H1 (cell line): ENCODE results near the gene DCX. TPM values are rescaled to one million over a fixed set of nuclear protein-coding genes. Genes with fewer than 3 reads are reported as not detected.

ENCODE experiments used
- CTCF ChIA-PET: fragments of 300-600 bp; sonication (Branson Sonifier 250); formaldehyde crosslinking; loops from one replicate; lab custom pipeline; 2021; ENCODE audit not compliant: partially characterized antibody; lab: Charles Lee
- POLR2A ChIA-PET: fragments of 300-600 bp; sonication (Branson Sonifier 250); formaldehyde crosslinking; loops from one replicate; lab custom pipeline; 2021; ENCODE audit warnings: inconsistent platforms; ENCODE audit not compliant: partially characterized antibody; lab: Charles Lee
- DNase-seq, 2 experiments: peaks; one replicate each; pipeline versions ENCODE4 v3.0.0 to v3.0.0-alpha.2; 2010 to 2022; ENCODE audit warnings: low spot score in 2 of 2, low read depth in 1 of 2, mixed read lengths in 1 of 2
- FAIRE-seq: peaks from 2 replicates; lab custom pipeline; 2011; peaks lifted over from hg19 to GRCh38; lab: Jason Lieb, UNC
- H2AFZ ChIP-seq: 2 replicates; pipeline ENCODE4 v1.8.1; 2012; ENCODE audit warnings: low read length, inconsistent platforms
- H2AK5ac ChIP-seq: 2 replicates; pipeline ENCODE4 v1.6.1; 2013; ENCODE audit warnings: low read depth, low read length
- H2BK120ac ChIP-seq: replicated peaks from 2 replicates; pipeline ENCODE3; 2013; ENCODE audit warnings: low read depth, low read length, inconsistent platforms
- H2BK12ac ChIP-seq: 2 replicates; pipeline ENCODE4 v1.6.1; 2013; ENCODE audit warnings: low read depth, low read length
- H2BK15ac ChIP-seq: 2 replicates; pipeline ENCODE4 v1.6.1; 2013; ENCODE audit warnings: low read length
- H2BK20ac ChIP-seq: 2 replicates; pipeline ENCODE4 v1.6.1; 2013; ENCODE audit warnings: low read length
- H2BK5ac ChIP-seq: 2 replicates; pipeline ENCODE4 v1.6.1; 2013; ENCODE audit warnings: low read depth, low read length
- H3K14ac ChIP-seq: 2 replicates; pipeline ENCODE4 v1.6.1; 2013; ENCODE audit warnings: inconsistent platforms; ENCODE audit not compliant: insufficient read length
- H3K18ac ChIP-seq: 2 replicates; pipeline ENCODE4 v1.6.1; 2013; ENCODE audit warnings: low read length; ENCODE audit errors: extremely low read depth
- H3K23ac ChIP-seq: 2 replicates; pipeline ENCODE4 v1.6.1; 2013; ENCODE audit warnings: inconsistent platforms; ENCODE audit not compliant: insufficient read length
- H3K23me2 ChIP-seq: 2 replicates; pipeline ENCODE4 v1.6.1; 2013; ENCODE audit warnings: low read depth, low read length
- H3K27ac ChIP-seq: 2 replicates; pipeline ENCODE4 v1.6.1; 2011; ENCODE audit warnings: low read depth, low read length, inconsistent platforms
- H3K27me3 ChIP-seq, 4 experiments: replicated peaks in 1 of 4; 1 replicate in 1 of 4; 2 replicates in 3 of 4; pipeline versions ENCODE4 v1.6.1 to v1.8.1; 2011 to 2013; ENCODE audit warnings: low read length in 3 of 4, mild to moderate bottlenecking in 3 of 4, inconsistent platforms in 2 of 4, mixed read lengths in 2 of 4, moderate library complexity in 1 of 4; ENCODE audit not compliant: control insufficient read depth in 3 of 4, insufficient read depth in 3 of 4; ENCODE audit errors: extremely low read depth in 1 of 4
- H3K36me3 ChIP-seq, 4 experiments: 2 replicates each; pipeline versions ENCODE4 v1.6.1 to v1.8.1; 2011 to 2013; ENCODE audit warnings: mild to moderate bottlenecking in 4 of 4, low read length in 3 of 4, moderate library complexity in 2 of 4, control low read depth in 1 of 4, inconsistent platforms in 1 of 4; ENCODE audit not compliant: insufficient read depth in 4 of 4, control insufficient read depth in 2 of 4
- H3K4ac ChIP-seq: replicated peaks from 2 replicates; pipeline ENCODE3; 2013; ENCODE audit warnings: low read length, low read depth, mixed read lengths, inconsistent platforms; ENCODE audit not compliant: insufficient read length
- H3K4me1 ChIP-seq, 4 experiments: replicated peaks in 1 of 4; 1 replicate in 1 of 4; 2 replicates in 3 of 4; pipeline versions ENCODE4 v1.6.1 to v1.8.1; 2011 to 2013; ENCODE audit warnings: low read length in 3 of 4, inconsistent platforms in 2 of 4, mixed read lengths in 1 of 4; ENCODE audit not compliant: insufficient read depth in 4 of 4, control insufficient read depth in 3 of 4
- H3K4me2 ChIP-seq, 2 experiments: 2 replicates each; pipeline versions ENCODE4 v1.6.1 to v1.8.1; 2011 to 2013; ENCODE audit warnings: low read depth in 2 of 2, low read length in 2 of 2, control low read depth in 1 of 2, inconsistent platforms in 1 of 2, mild to moderate bottlenecking in 1 of 2; ENCODE audit not compliant: insufficient read depth in 1 of 2
- H3K4me3 ChIP-seq, 4 experiments: fragments of 200-600, 300-600 bp in 1 of 4; sonication (generic), shearing (Covaris generic), sonication (Bioruptor Twin) in 1 of 4; 2 replicates each; pipeline versions ENCODE4 v1.5.1 to v1.8.1; 2011 to 2016; ENCODE audit warnings: low read length in 4 of 4, low read depth in 3 of 4, control low read depth in 2 of 4, inconsistent platforms in 2 of 4, mild to moderate bottlenecking in 2 of 4, mixed read lengths in 1 of 4, moderate library complexity in 1 of 4; ENCODE audit not compliant: insufficient read depth in 2 of 4; ENCODE audit errors: extremely low read depth in 1 of 4
- H3K56ac ChIP-seq: replicated peaks from 2 replicates; pipeline ENCODE3; 2013; ENCODE audit warnings: low read depth, mild to moderate bottlenecking, mixed read lengths, low read length, inconsistent platforms; ENCODE audit not compliant: insufficient read length
- H3K79me1 ChIP-seq: 2 replicates; pipeline ENCODE4 v1.6.1; 2013; ENCODE audit warnings: low read depth, low read length, control low read depth
- H3K79me2 ChIP-seq, 2 experiments: 2 replicates each; pipeline versions ENCODE4 v1.6.1 to v1.8.1; 2012 to 2013; ENCODE audit warnings: low read length in 2 of 2, mild to moderate bottlenecking in 2 of 2, inconsistent platforms in 1 of 2; ENCODE audit not compliant: insufficient read depth in 2 of 2, control insufficient read depth in 1 of 2
- H3K9ac ChIP-seq, 4 experiments: replicated peaks in 1 of 4; 1 replicate in 1 of 4; 2 replicates in 3 of 4; pipeline versions ENCODE4 v1.6.1 to v1.8.1; 2011 to 2013; ENCODE audit warnings: low read depth in 3 of 4, low read length in 3 of 4, control low read depth in 2 of 4, mild to moderate bottlenecking in 2 of 4, moderate library complexity in 2 of 4, inconsistent platforms in 1 of 4; ENCODE audit errors: extremely low read depth in 1 of 4
- H3K9me3 ChIP-seq, 2 experiments: 2 replicates each; pipeline versions ENCODE4 v1.6.1 to v1.8.1; 2012 to 2013; ENCODE audit warnings: mild to moderate bottlenecking in 2 of 2, moderate library complexity in 2 of 2, control low read depth in 1 of 2, inconsistent platforms in 1 of 2, low read depth in 1 of 2, low read length in 1 of 2, mixed read lengths in 1 of 2; ENCODE audit not compliant: insufficient read depth in 2 of 2
- H4K20me1 ChIP-seq, 2 experiments: replicated peaks in 1 of 2; 2 replicates each; pipeline versions ENCODE3 to v1.8.1; 2011 to 2013; ENCODE audit warnings: inconsistent platforms in 2 of 2, low read length in 2 of 2, mild to moderate bottlenecking in 1 of 2; ENCODE audit not compliant: insufficient read depth in 2 of 2, control insufficient read depth in 1 of 2
- H4K5ac ChIP-seq: 2 replicates; pipeline ENCODE4 v1.6.1; 2013; ENCODE audit warnings: low read length, low read depth, mixed read lengths, inconsistent platforms; ENCODE audit not compliant: insufficient read length
- H4K8ac ChIP-seq: 2 replicates; pipeline ENCODE4 v1.8.0; 2013; ENCODE audit warnings: mild to moderate bottlenecking, moderate library complexity, low read length, inconsistent platforms; ENCODE audit not compliant: insufficient read depth; ENCODE audit errors: extremely low read depth
- H4K91ac ChIP-seq: replicated peaks from 2 replicates; pipeline ENCODE3; 2013; ENCODE audit warnings: low read length, mixed read lengths, inconsistent platforms; ENCODE audit not compliant: insufficient read length
- BRCA1 ChIP-seq: IDR thresholded peaks from 2 replicates; pipeline ENCODE4 v1.6.1; 2012; ENCODE audit warnings: low read depth, low read length, improper control_type of control experiment
- CHD2 ChIP-seq: IDR thresholded peaks from 2 replicates; pipeline ENCODE4 v1.6.1; 2012; ENCODE audit warnings: low read length, improper control_type of control experiment
- GTF2F1 ChIP-seq: IDR thresholded peaks from 2 replicates; pipeline ENCODE4 v1.6.1; 2012; ENCODE audit warnings: low read depth, low read length, improper control_type of control experiment, borderline replicate concordance
- JUN ChIP-seq: IDR thresholded peaks from 2 replicates; pipeline ENCODE4 v1.6.1; 2011; ENCODE audit warnings: low read depth, mild to moderate bottlenecking, improper control_type of control experiment, low read length
- JUND ChIP-seq: IDR thresholded peaks from 2 replicates; pipeline ENCODE4 v1.6.1; 2011; ENCODE audit warnings: mild to moderate bottlenecking, improper control_type of control experiment, low read length
- KDM1A ChIP-seq: fragments of 200-600, 300-600 bp; sonication (generic); IDR thresholded peaks from 2 replicates; pipeline ENCODE4 v1.7.1; 2016; ENCODE audit warnings: mild to moderate bottlenecking, low read length, borderline replicate concordance
- MAFK ChIP-seq: IDR thresholded peaks from 2 replicates; pipeline ENCODE4 v1.6.1; 2012; ENCODE audit warnings: low read depth, mild to moderate bottlenecking, improper control_type of control experiment, low read length
- POU5F1 ChIP-seq: IDR thresholded peaks from 2 replicates; pipeline ENCODE4 v1.6.1; 2011; ENCODE audit warnings: low read depth, mild to moderate bottlenecking, low read length, moderate library complexity
- RBBP5 ChIP-seq: IDR thresholded peaks from 2 replicates; pipeline ENCODE4 v1.7.1; 2012; ENCODE audit warnings: low read depth, mild to moderate bottlenecking, inconsistent platforms, low read length, moderate library complexity, borderline replicate concordance
- RXRA ChIP-seq: IDR thresholded peaks from 2 replicates; pipeline ENCODE4 v1.6.1; 2011; ENCODE audit warnings: low read depth, mild to moderate bottlenecking, low read length, moderate library complexity; ENCODE audit not compliant: insufficient read depth
- SP2 ChIP-seq: IDR thresholded peaks from 2 replicates; pipeline ENCODE4 v1.6.1; 2012; ENCODE audit warnings: mild to moderate bottlenecking, low read length, inconsistent platforms
- SP4 ChIP-seq: IDR thresholded peaks from 2 replicates; pipeline ENCODE4 v1.6.1; 2012; ENCODE audit warnings: low read length, inconsistent platforms
- SRF ChIP-seq: IDR thresholded peaks from 2 replicates; pipeline ENCODE4 v1.6.1; 2011; ENCODE audit warnings: mild to moderate bottlenecking, low read depth, low read length, moderate library complexity
- SUZ12 ChIP-seq: fragments of 200-600 bp; sonication (generic); IDR thresholded peaks from 2 replicates; pipeline ENCODE4 v1.6.1; 2012; ENCODE audit warnings: mild to moderate bottlenecking, inconsistent platforms, low read length, moderate library complexity, mixed read lengths
- TAF7 ChIP-seq: optimal IDR thresholded peaks from 2 replicates; pipeline ENCODE3; 2011; ENCODE audit warnings: low read depth, mild to moderate bottlenecking, inconsistent platforms, low read length, moderate library complexity, borderline replicate concordance
- YY1 ChIP-seq: IDR thresholded peaks from 2 replicates; pipeline ENCODE4 v1.6.1; 2011; ENCODE audit warnings: low read depth, mild to moderate bottlenecking, low read length
- WGBS, 2 experiments: shearing (Covaris generic) in 1 of 2; methylation state at CpG; one replicate each; pipeline versions ENCODE4 v1.1.6 to v1.1.7; 2013 to 2015; ENCODE audit warnings: low lambda C conversion rate in 2 of 2, mixed read lengths in 2 of 2, inconsistent platforms in 1 of 2, low coverage in 1 of 2, missing lambda C conversion rate in 1 of 2; ENCODE audit not compliant: insufficient replicate concordance in 2 of 2, insufficient coverage in 1 of 2, insufficient read length in 1 of 2; ENCODE audit errors: extremely low coverage in 1 of 2, missing lambda C conversion rate in 1 of 2; 5-methylcytosine and 5-hydroxymethylcytosine counted together
- polyA plus RNA-seq, 7 experiments: library from polyadenylated mRNA; depleted of rRNA in 3 of 7; stranded (reverse) in 5 of 7; unstranded in 2 of 7; fragments of >200 nt in 5 of 7; fragments of 200-250 nt in 2 of 7; gene quantifications; 1 replicate in 5 of 7; 2 replicates in 1 of 7; 4 replicates in 1 of 7; pipeline versions ENCODE4 v1.2.1 to v1.2.3, GENCODE V29; 2011 to 2013; ENCODE audit warnings: missing spikeins in 2 of 7, mixed read lengths in 2 of 7
- total RNA-seq: library from RNA; stranded (reverse); fragmentation: NEBNext Ultra II Directional; extraction: Animal tissue kit (Norgen Biotek cat#: 25700); gene quantifications from 2 replicates; pipeline ENCODE4 v1.2.1, GENCODE V29; 2021
- TF ChIP-seq, protein P1 (sequence below): IDR thresholded peaks from 2 replicates; pipeline ENCODE4 v1.6.1; 2012; ENCODE audit warnings: inconsistent platforms

Gene DCX
- total and polyA plus RNA-seq, 2 of the 8 experiments (the other 6 are each of a cell fraction or from before 2014, with no cell fraction given), result 1.3 to 3.3 TPM

DNA sequence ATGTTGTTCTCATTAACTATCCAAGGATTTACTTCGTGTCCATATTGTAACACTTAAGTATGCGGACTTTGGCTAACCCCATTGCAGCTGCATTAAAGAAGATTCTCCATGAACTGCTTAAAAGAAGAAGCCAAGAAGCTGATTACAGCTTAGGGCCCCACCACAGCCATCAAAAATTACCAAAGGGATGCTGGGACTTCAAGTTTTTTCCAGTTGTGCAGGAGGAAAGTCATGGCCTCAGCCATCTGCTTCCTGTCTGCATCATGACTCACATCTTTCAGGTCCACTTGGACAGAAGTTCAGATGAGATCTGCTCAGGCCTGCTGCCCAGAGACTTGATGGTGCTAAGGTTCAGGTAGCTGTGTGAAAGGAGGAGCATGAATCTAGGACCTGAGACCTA, 102.9 kb downstream of the DCX start:
- H3K79me1 ChIP-seq, result no peaks in the 10 kb centered on the region
- no peak overlapping the region for H3K18ac ChIP-seq
- no peak overlapping the region for H3K4ac ChIP-seq
- no peak overlapping the region for H2AFZ ChIP-seq
- H3K9ac ChIP-seq, result no peak overlapping the region
- H3K27me3 ChIP-seq, result no peaks in the 10 kb centered on the region
- no peak overlapping the region for H2BK15ac ChIP-seq
- no peak overlapping the region for H2AK5ac ChIP-seq
- H4K91ac ChIP-seq, result no peak overlapping the region
- H4K20me1 ChIP-seq, result no peaks in the 10 kb centered on the region
- DNase-seq (no peak), FAIRE-seq (no peak)
- H3K4me3 ChIP-seq, result no peak overlapping the region
- H2BK5ac ChIP-seq, result no peak overlapping the region
- no peaks in the 10 kb centered on the region for H3K9me3 ChIP-seq
- H3K4me1 ChIP-seq, result no peaks in the 10 kb centered on the region
- H3K27ac ChIP-seq, result no peak overlapping the region
- ChIA-PET CTCF (no interaction called here), POLR2A (no interaction called here)
- H2BK20ac ChIP-seq, result no peak overlapping the region
- H3K56ac ChIP-seq, result no peak overlapping the region
- no peak overlapping the region for H4K5ac ChIP-seq
- H3K79me2 ChIP-seq, result no peaks in the 10 kb centered on the region
- WGBS, 2 experiments, result 93% methylated on average over 2 of the region's 2 CpGs; no CpG with 5 or more reads in 1 of the 2 experiments
- no peaks in the 10 kb centered on the region for H3K23me2 ChIP-seq
- no peak overlapping the region for H3K14ac ChIP-seq
- H4K8ac ChIP-seq, result no peak overlapping the region
- H3K23ac ChIP-seq, result no peak overlapping the region
- no peak overlapping the region for H2BK120ac ChIP-seq
- H3K36me3 ChIP-seq, result no peaks in the 10 kb centered on the region
- no peak overlapping the region for H3K4me2 ChIP-seq
- no peak overlapping the region for H2BK12ac ChIP-seq
- TF ChIP-seq SP2, result no peak
- TF ChIP-seq JUND, result no peak
- no peak for TF ChIP-seq MAFK
- no peak for TF ChIP-seq POU5F1
- no peak for TF ChIP-seq TAF7
- TF ChIP-seq BRCA1, result no peak
- TF ChIP-seq YY1, result no peak
- no peak for TF ChIP-seq KDM1A
- no peak for TF ChIP-seq JUN
- no peak for TF ChIP-seq RXRA
- no peak for TF ChIP-seq SP4
- TF ChIP-seq SRF, result no peak
- no peak for TF ChIP-seq RBBP5
- TF ChIP-seq SUZ12, result no peak
- TF ChIP-seq, protein P1, sequence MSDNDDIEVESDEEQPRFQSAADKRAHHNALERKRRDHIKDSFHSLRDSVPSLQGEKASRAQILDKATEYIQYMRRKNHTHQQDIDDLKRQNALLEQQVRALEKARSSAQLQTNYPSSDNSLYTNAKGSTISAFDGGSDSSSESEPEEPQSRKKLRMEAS, result no peak
- no peak for TF ChIP-seq CHD2
- no peak for TF ChIP-seq GTF2F1
